ENCODE results near the gene PPP1R37.
"Not testable (repeated sequence)": the region's sequence is repeated elsewhere in the genome, so short reads cannot be mapped to it uniquely, and the experiment has no call there.

Gene PPP1R37

GRCh38 chr19:45095496-45096413 lies 2.8 kb downstream of the PPP1R37 start:
- DNase-seq (ENCODE audit: low spot score) = no peak

- DNase-seq (ENCODE audit: low spot score) = no peak
Measured at GRCh38 chr19:45096700-45097099, 3.7 kb downstream of the PPP1R37 start.

- no peak for DNase-seq (ENCODE audit: low spot score)
Measured at GRCh38 chr19:45097450-45097775, 4.4 kb downstream of the PPP1R37 start.

DNA sequence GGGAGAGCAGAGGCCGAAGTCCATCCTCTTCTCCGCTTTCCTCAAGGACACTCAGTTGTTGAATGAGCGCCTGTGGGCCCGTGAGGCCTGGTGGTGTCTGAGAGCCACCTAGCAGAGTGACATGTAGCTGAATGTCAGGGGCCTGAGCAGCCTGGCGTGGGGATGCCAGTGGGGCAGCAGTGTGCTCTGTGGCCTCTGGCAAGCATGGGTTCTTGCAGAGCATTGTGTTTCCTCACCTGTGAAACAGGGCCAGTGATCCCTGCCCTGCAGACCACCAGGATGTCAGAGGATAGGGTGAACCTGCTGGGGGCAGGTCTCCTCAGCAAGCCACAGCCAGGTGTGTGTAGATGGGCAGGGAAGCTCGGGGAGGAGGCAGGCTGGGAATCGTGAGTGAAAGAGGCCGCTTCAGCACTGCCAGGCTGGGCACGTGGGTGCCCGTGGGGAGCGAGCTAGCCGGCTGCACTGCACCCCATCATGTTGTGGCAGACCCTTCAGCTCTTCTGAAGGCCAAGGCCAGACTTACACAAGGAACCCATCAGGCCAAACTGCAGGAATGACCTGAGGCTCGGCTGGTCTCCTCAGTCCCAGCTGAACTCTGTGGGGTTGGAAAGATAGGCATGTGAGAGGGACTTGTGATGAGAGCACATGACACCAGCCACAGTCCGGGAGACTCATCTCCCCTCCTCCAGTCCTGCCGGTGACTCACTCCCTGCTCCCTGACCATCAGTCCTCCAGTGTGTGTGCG lies 5.0 kb downstream of the PPP1R37 start:
- peak; percentile 96 for DNase-seq (ENCODE audit: low spot score)

GRCh38 chr19:45098521-45099466 lies 5.8 kb downstream of the PPP1R37 start:
- peak; percentile 61 for DNase-seq (ENCODE audit: low spot score)

- no peak for DNase-seq (ENCODE audit: low spot score)
Measured at GRCh38 chr19:45099467-45100191, 6.7 kb downstream of the PPP1R37 start.

- DNase-seq (ENCODE audit: low spot score) = no peak
Measured at GRCh38 chr19:45100201-45100600, 7.2 kb downstream of the PPP1R37 start.

DNA sequence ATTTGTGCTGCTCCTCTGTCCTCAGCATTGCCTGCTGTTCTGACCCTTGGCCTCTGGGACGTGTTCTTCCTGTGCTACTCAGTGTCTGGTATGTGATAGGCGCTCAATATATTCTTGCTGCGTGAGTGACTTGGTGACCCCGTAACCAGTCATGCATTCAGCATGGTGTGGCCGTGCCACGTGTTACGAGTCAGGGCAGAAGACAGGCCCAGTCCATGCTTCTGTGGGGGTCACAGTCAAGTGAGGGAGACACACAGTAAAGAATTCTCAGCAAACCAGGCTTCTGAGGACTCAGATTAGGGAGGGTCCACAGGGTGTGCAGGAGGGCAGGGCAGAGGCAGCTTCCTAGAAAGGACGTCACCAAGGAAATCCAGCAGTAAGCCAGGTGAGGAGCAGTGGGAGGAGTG lies 7.9 kb downstream of the PPP1R37 start:
- DNase-seq (ENCODE audit: low spot score) = no peak

DNA sequence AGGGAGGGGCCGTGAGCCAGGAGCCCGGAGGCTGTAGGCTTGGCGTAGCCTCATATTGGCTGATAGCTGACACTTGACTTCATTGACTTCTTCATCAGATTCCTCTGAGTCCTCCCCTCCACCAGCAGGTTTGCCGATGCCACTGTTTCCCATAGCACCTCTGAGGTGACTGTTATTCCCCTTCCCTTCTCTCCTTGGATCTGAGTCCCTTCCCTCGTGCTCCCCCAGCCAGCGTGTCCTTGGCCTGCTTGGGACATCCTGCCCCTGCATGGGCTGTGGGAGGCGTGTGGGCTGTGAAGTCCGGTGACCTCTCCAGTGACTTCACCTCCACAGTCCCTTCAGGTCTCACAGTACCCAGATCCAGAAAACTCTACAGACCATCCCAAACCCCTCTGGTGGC lies 8.8 kb downstream of the PPP1R37 start:
- no peak for DNase-seq (ENCODE audit: low spot score)

DNA sequence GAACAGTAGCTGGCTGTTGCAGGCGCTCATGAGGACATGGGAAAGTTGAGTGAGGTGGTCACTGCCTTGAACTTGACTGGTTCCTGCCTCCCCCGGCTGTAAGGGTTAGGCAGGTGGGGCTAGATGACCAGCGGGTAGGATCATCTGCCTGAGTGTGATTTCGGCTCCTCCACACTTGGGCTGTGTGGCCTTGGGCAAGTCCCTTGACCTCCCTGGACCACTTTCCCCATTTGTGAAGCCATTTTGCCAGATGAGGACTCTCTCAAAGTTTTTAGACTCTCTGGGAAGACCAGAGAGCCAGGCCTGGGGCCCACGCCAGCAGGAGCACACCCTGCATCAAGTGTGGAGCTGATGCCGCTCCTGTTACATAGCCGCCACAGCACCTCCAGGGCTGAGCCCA lies 9.5 kb downstream of the PPP1R37 start:
- DNase-seq (ENCODE audit: low spot score) = no peak

DNA sequence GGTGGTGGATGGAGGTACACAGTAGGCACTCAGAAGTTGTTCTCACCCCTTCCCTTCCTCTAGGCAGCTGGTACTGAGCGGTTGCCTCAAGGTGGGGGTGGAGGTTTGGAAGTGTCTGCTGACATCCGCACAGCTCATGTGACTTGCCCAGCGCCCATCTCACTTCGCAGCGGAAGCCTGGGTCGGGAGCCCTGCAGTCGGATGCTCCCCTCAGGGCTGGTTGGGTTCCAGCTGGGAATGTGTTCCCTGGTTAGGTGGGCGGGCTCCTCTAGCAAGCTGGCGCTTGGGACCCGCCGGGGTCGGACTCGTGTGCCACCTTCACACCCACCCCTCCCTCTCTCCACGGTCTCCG lies 10.2 kb downstream of the PPP1R37 start:
- DNase-seq (ENCODE audit: low spot score) = no peak

DNA sequence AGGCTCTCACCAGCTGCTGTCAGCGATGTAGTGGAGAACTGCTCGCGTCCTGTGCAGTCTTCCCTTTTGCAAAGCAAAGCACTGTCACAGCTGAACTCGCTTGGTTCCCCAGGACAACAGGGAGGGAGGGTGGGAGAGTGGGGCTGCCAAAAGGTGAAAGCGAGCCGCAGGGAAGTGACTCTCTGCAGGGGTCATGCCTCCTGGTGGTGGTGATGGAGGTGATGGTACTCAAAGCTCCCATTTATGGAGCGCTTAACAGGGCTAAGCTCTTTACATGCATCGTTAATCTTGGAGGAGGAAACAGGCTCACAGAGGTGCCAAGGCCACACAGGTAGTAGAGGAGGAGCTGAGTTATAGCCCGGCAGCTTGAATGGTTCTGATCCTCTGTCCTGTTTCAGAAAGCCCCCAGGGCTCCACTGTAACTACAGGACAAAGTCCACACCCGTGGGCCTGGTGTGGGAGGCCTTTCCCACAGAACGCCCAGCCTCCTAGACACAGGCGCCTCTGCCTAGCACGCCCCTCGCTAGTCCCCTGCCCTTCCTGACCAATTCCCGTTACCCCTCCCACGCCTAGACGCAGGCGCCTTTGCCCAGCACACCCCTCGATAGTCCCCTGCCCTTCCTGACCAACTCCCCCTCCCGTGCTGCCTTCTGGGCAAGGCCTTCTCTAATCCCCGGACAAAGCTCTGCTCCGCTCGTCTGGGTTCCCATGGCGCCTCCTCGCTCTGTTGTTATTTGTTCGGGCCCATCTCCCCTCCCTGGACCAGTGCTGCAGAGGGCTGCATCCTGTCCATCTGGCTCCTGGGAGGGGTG lies 10.7 kb downstream of the PPP1R37 start:
- DNase-seq (ENCODE audit: low spot score) = no peak

GRCh38 chr19:45104658-45105349 lies 11.8 kb downstream of the PPP1R37 start:
- DNase-seq (ENCODE audit: low spot score) = no peak

GRCh38 chr19:45106363-45106762 lies 13.4 kb downstream of the PPP1R37 start:
- not testable (repeated sequence) for DNase-seq (ENCODE audit: low spot score)

- no peak for DNase-seq (ENCODE audit: low spot score)
Measured at GRCh38 chr19:45107621-45108150, 14.7 kb downstream of the PPP1R37 start.

- no peak for DNase-seq (ENCODE audit: low spot score)
Measured at GRCh38 chr19:45110851-45111266, 17.9 kb downstream of the PPP1R37 start.

DNA sequence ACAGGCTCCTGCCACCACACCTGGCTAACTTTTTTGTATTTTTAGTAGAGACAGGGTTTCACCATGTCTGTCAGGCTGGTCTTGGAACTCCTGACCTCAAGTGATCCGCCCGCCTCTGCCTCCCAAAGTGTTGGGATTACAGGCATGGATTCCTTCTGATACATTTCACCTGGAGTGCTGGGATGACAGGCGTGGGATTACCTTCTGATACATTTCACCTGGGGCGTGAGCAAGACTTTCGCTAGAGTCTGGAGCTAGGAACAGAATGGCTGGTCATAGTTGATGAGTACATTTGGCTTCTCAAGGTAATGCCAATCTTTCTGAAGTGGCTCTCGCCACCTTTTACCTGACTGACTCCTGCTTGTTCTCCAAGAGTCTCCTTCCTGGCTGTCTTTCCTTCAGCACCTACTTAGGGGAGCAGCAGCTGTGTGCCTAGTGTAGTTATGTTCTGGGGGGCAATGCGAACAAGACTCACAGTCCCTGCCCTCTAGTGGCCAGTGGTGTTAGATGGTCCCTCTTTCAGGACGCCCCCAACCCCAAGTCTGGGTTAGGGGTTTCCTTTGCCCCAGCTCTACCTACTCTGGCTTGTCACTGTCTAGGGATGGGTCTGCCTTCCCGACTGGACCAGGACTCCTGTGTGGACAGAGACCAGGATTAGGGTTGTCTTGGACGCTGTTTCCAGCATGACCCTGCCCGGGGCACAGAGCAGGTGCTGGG lies 19.3 kb downstream of the PPP1R37 start:
- DNase-seq (ENCODE audit: low spot score) = no peak

GRCh38 chr19:45113628-45114027 lies 20.6 kb downstream of the PPP1R37 start:
- no peak for DNase-seq (ENCODE audit: low spot score)

GRCh38 chr19:45114116-45114515 lies 21.1 kb downstream of the PPP1R37 start:
- no peak for DNase-seq (ENCODE audit: low spot score)

Measured in AG20443 (cell line).